OCI-LY1 (cell line): ENCODE measurements around the gene CBFA2T3.

Source experiments
- H2AFZ ChIP-seq: fragments of 200-600 bp; sonication (generic), shearing (Covaris generic); 2 replicates; pipeline ENCODE4 v1.6.0; 2014; ENCODE audit warnings: antibody characterized with exemption, mild to moderate bottlenecking, low read length
- H3F3A ChIP-seq: fragments of 200-600 bp; sonication (generic), shearing (Covaris generic); 2 replicates; pipeline ENCODE4 v1.6.0; 2014; ENCODE audit warnings: mild to moderate bottlenecking, antibody characterized with exemption, low read length, moderate library complexity; ENCODE audit not compliant: insufficient read depth
- H3K27ac ChIP-seq: fragments of 200-600 bp; sonication (generic); 2 replicates; pipeline ENCODE4 v1.5.1; 2014; ENCODE audit warnings: low read length, mixed run types, mild to moderate bottlenecking, low read depth; ENCODE audit not compliant: poor library complexity, severe bottlenecking
- H3K27me3 ChIP-seq: fragments of 200-600 bp; sonication (generic); 2 replicates; pipeline ENCODE4 v1.6.0; 2014; ENCODE audit warnings: antibody characterized with exemption, mild to moderate bottlenecking, low read length, moderate library complexity; ENCODE audit not compliant: insufficient read depth
- H3K36me3 ChIP-seq: fragments of 200-600 bp; sonication (generic); 2 replicates; pipeline ENCODE4 v1.6.1; 2014; ENCODE audit warnings: mild to moderate bottlenecking, antibody characterized with exemption, low read length, moderate library complexity, mixed read lengths; ENCODE audit not compliant: insufficient read depth
- H3K4me1 ChIP-seq: fragments of 200-600 bp; sonication (generic); 2 replicates; pipeline ENCODE4 v1.5.1; 2014; ENCODE audit warnings: mild to moderate bottlenecking, low read length, moderate library complexity; ENCODE audit not compliant: insufficient read depth, severe bottlenecking
- H3K4me2 ChIP-seq: fragments of 200-600 bp; sonication (generic), shearing (Covaris generic); 2 replicates; pipeline ENCODE4 v1.6.1; 2014; ENCODE audit warnings: low read length
- H3K4me3 ChIP-seq: fragments of 200-600 bp; sonication (generic); 2 replicates; pipeline ENCODE4 v1.5.1; 2014; ENCODE audit warnings: low read length, low read depth, mild to moderate bottlenecking, mixed read lengths; ENCODE audit not compliant: poor library complexity, severe bottlenecking
- H3K79me2 ChIP-seq: fragments of 200-600 bp; shearing (Covaris generic); 2 replicates; pipeline ENCODE4 v1.6.1; 2016; ENCODE audit warnings: mixed run types, low read length, mixed read lengths; ENCODE audit not compliant: insufficient read depth
- H3K9ac ChIP-seq: fragments of 200-600 bp; sonication (generic), shearing (Covaris generic); 2 replicates; pipeline ENCODE4 v1.6.1; 2014; ENCODE audit warnings: mild to moderate bottlenecking, low read length, mixed read lengths
- H3K9me2 ChIP-seq: fragments of 200-600 bp; sonication (generic), shearing (Covaris generic); 2 replicates; pipeline ENCODE4 v1.6.1; 2014; ENCODE audit warnings: low read depth, mild to moderate bottlenecking, low read length, mixed read lengths
- H3K9me3 ChIP-seq: fragments of 200-600 bp; shearing (Covaris generic); 2 replicates; pipeline ENCODE4 v1.6.1; 2014; ENCODE audit warnings: low read length, mixed read lengths
- H4K20me1 ChIP-seq: fragments of 200-600 bp; sonication (generic), shearing (Covaris generic); 2 replicates; pipeline ENCODE4 v1.6.0; 2016; ENCODE audit warnings: mild to moderate bottlenecking, low read length; ENCODE audit not compliant: insufficient read depth
- EZH2 ChIP-seq: fragments of 200-600 bp; sonication (generic), shearing (Covaris generic); IDR thresholded peaks from 2 replicates; pipeline ENCODE4 v1.8.0; 2017; ENCODE audit warnings: borderline replicate concordance, mixed run types, mild to moderate bottlenecking, antibody characterized with exemption, low read length, moderate library complexity, mixed read lengths
- TF ChIP-seq, protein P1 (sequence below): fragments of 200-600 bp; sonication (generic), shearing (Covaris generic); IDR thresholded peaks from 2 replicates; pipeline ENCODE4 v1.5.1; 2017; ENCODE audit warnings: mild to moderate bottlenecking, antibody characterized with exemption, low read length, moderate library complexity, mixed read lengths

Gene CBFA2T3

DNA sequence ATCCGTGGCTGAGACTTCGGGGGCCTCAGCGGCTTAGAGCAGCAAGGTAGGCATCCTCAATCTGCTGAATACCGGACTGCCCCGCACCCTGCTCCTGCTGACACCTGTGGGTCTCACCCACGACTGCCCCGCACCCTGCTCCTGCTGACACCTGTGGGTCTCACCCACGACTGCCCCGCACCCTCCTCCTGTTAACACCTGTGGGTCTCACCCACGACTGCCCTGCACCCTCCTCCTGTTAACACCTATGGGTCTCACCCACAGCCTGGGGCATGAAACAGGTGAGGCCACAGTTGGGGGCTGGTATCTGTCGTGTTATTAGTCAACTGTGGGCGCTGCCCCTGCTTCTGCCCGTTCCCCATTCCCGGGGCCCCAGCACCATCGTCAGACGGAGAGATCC lies 74.3 kb downstream of the CBFA2T3 start:
- Histone ChIP-seq H3K27me3 (no peaks in the 10 kb centered on the region), H3K4me2 (no peak overlapping the region), H4K20me1 (no peaks in the 10 kb centered on the region), H3K4me3 (no peak overlapping the region), H3K9me2 (no peaks in the 10 kb centered on the region), H3K4me1 (no peaks in the 10 kb centered on the region), H3K79me2 (no peaks in the 10 kb centered on the region), H2AFZ (no peak overlapping the region), H3K27ac (no peak overlapping the region), H3K9me3 (no peaks in the 10 kb centered on the region), H3K36me3 (peaks cover 2% of the 10 kb centered on the region; the same call in 1 of the 2 replicates), H3K9ac (no peak overlapping the region), H3F3A (no peaks in the 10 kb centered on the region)
- TF ChIP-seq, protein P1, sequence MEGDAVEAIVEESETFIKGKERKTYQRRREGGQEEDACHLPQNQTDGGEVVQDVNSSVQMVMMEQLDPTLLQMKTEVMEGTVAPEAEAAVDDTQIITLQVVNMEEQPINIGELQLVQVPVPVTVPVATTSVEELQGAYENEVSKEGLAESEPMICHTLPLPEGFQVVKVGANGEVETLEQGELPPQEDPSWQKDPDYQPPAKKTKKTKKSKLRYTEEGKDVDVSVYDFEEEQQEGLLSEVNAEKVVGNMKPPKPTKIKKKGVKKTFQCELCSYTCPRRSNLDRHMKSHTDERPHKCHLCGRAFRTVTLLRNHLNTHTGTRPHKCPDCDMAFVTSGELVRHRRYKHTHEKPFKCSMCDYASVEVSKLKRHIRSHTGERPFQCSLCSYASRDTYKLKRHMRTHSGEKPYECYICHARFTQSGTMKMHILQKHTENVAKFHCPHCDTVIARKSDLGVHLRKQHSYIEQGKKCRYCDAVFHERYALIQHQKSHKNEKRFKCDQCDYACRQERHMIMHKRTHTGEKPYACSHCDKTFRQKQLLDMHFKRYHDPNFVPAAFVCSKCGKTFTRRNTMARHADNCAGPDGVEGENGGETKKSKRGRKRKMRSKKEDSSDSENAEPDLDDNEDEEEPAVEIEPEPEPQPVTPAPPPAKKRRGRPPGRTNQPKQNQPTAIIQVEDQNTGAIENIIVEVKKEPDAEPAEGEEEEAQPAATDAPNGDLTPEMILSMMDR: no peak
- TF ChIP-seq EZH2: no peak

DNA sequence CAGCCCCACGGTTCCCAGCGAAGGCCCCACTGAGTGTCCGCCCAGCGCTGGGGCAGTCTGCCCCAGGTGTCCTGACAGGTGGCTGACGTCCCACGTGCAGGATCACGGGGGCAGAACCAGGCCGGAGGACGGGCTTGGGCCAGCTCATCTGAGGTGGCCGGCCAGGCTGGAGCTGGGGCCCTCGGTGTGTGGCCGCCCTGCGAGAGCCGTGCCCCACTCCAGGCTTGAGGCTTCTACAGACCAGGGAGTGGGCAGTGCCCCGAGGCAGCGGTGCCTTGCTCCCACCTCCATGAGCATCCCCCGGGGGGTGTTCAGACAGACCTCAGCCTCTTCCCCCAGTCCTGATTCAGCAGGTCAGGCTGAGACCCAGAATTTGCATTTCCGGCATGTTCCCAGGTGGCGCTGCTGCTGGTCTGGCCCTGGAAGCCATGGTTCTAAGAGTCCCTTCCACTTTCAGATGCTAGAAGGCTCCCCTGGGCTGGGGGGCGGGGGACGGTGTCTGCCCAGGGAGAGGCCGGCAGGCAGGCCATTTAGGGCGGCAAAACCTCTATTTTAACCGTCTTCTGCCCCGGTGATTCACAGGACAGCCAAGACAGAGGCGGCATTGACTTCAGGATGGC lies 75.2 kb downstream of the CBFA2T3 start:
- H3K4me3 ChIP-seq: no peak overlapping the region

DNA sequence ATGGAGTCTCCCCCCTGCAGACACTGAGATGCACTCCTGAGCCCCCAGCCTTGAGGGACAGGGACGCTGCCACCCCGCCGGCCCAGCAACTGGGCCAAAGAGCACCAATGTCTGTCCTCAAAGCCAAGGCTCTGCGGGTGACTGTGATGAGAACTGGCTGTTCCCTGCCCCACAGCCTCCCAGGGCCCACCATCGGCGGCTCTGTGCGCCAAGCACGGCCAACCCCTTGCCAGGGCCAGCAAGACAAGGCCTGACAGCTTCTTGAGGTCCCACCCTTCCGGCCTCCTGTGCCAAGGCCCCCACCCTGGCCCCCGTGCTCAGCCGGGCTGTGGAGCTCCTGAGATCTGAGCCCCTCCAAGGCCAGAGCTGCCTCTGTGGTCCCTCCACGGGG lies 76.3 kb downstream of the CBFA2T3 start:
- no peaks in the 10 kb centered on the region for H3F3A ChIP-seq
- no peak overlapping the region for H3K4me2 ChIP-seq

More for the DNA sequence above, 75.2 kb downstream of the CBFA2T3 start:
- Histone ChIP-seq H3F3A (no peaks in the 10 kb centered on the region), H3K4me2 (no peak overlapping the region), H3K9me2 (no peaks in the 10 kb centered on the region), H3K27me3 (no peaks in the 10 kb centered on the region), H2AFZ (no peak overlapping the region), H3K79me2 (no peaks in the 10 kb centered on the region), H3K4me1 (no peaks in the 10 kb centered on the region), H3K9ac (no peak overlapping the region), H3K36me3 (peaks cover 7% of the 10 kb centered on the region; the same call in 1 of the 2 replicates), H4K20me1 (no peaks in the 10 kb centered on the region), H3K9me3 (no peaks in the 10 kb centered on the region), H3K27ac (no peak overlapping the region)
- no peak for TF ChIP-seq EZH2
- TF ChIP-seq, protein P1: no peak

More for the DNA sequence above, 76.3 kb downstream of the CBFA2T3 start:
- Histone ChIP-seq H3K4me1 (no peaks in the 10 kb centered on the region), H3K4me3 (no peak overlapping the region), H3K9ac (no peak overlapping the region), H3K9me2 (no peaks in the 10 kb centered on the region), H3K27me3 (no peaks in the 10 kb centered on the region), H3K27ac (no peak overlapping the region), H2AFZ (no peak overlapping the region), H3K36me3 (peaks cover 7% of the 10 kb centered on the region; the same call in 1 of the 2 replicates), H3K9me3 (no peaks in the 10 kb centered on the region), H3K79me2 (no peaks in the 10 kb centered on the region), H4K20me1 (no peaks in the 10 kb centered on the region)
- TF ChIP-seq EZH2: no peak
- TF ChIP-seq, protein P1: no peak
